HCT116 (cell line): Measurements from ENCODE around the gene STK25. TPM values are rescaled to one million over a fixed set of nuclear protein-coding genes. Genes with fewer than 3 reads are reported as not detected.

Source experiments
- ATAC-seq: fragments of 200-7000 bp; cut with Tn5 transposase; 2 replicates; pipeline ENCODE4 v1.9.1; 2020; ENCODE audit warnings: mild to moderate bottlenecking, moderate library complexity
- BruUV-seq: library from RNA; stranded (reverse); fragments of 400-500 nt; replicated peaks from 2 replicates; lab custom pipeline; 2021; lab: Mats Ljungman, UMichigan
- CTCF ChIA-PET: fragments of 300-600 bp; sonication (Branson Sonifier 250); formaldehyde crosslinking; loops from one replicate; lab custom pipeline; 2021; ENCODE audit warnings: antibody characterized with exemption; lab: Charles Lee
- POLR2A ChIA-PET: fragments of 300-600, 350-600 bp; sonication (Branson Sonifier 250); formaldehyde crosslinking; loops from one replicate; lab custom pipeline; 2021; ENCODE audit warnings: antibody characterized with exemption; lab: Charles Lee
- RAD21 ChIA-PET, 2 experiments: fragments of 300-600 bp; sonication (Branson Sonifier 250); formaldehyde crosslinking; loops; one replicate each; lab custom pipeline; 2023; ENCODE audit warnings: low total read pairs in 2 of 2; ENCODE audit not compliant: uncharacterized antibody in 2 of 2, unreplicated experiment in 2 of 2, low non-redundant PET in 1 of 2; lab: Charles Lee
- DNase-seq: peaks from one replicate; pipeline ENCODE4 v3.0.0-alpha.2; 2010; ENCODE audit warnings: low read depth, low spot score
- H2AFZ ChIP-seq: fragments of 200-600 bp; shearing (Covaris generic), sonication (generic); 2 replicates; pipeline ENCODE4 v1.6.1; 2017; ENCODE audit warnings: low read depth, mixed run types, mixed read lengths, antibody characterized with exemption, low read length; ENCODE audit not compliant: poor library complexity, severe bottlenecking
- H3K27ac ChIP-seq: 2 replicates; pipeline ENCODE4 v1.5.1; 2012; ENCODE audit warnings: low read depth, low read length
- H3K27me3 ChIP-seq: fragments of 200-600 bp; sonication (generic); 2 replicates; pipeline ENCODE4 v1.6.1; 2016; ENCODE audit warnings: mixed run types, low read length, mixed read lengths; ENCODE audit not compliant: insufficient read depth
- H3K36me3 ChIP-seq, 2 experiments: fragments of 200-500 bp in 1 of 2; fragments of 200-600 bp in 1 of 2; sonication (Bioruptor generic) in 1 of 2; sonication (generic) in 1 of 2; 2 replicates each; pipeline versions ENCODE4 v1.5.1 to v1.6.1; 2014 to 2016; ENCODE audit warnings: low read length in 2 of 2, inconsistent platforms in 1 of 2, mixed read lengths in 1 of 2, mixed run types in 1 of 2; ENCODE audit not compliant: insufficient read depth in 2 of 2, control insufficient read depth in 1 of 2
- H3K4me1 ChIP-seq, 2 experiments: fragments of 200-600 bp in 1 of 2; sonication (generic) in 1 of 2; 2 replicates each; pipeline versions ENCODE4 v1.5.1 to v1.6.1; 2012 to 2017; ENCODE audit warnings: low read length in 2 of 2, inconsistent platforms in 1 of 2, mild to moderate bottlenecking in 1 of 2, mixed read lengths in 1 of 2, mixed run types in 1 of 2, moderate library complexity in 1 of 2; ENCODE audit not compliant: insufficient read depth in 2 of 2, control insufficient read depth in 1 of 2
- H3K4me2 ChIP-seq: fragments of 200-600 bp; sonication (generic); 2 replicates; pipeline ENCODE4 v1.6.1; 2017; ENCODE audit warnings: mixed run types, low read length, mixed read lengths
- H3K4me3 ChIP-seq, 2 experiments: fragments of 200-600 bp in 1 of 2; sonication (generic) in 1 of 2; replicated peaks in 1 of 2; 2 replicates each; pipeline ENCODE4 v1.5.1; 2011 to 2016; ENCODE audit warnings: low read length in 2 of 2, control low read depth in 1 of 2, low read depth in 1 of 2, mild to moderate bottlenecking in 1 of 2, mixed read lengths in 1 of 2, mixed run types in 1 of 2
- H3K79me2 ChIP-seq: fragments of 200-600 bp; sonication (generic); 2 replicates; pipeline ENCODE4 v1.6.1; 2017; ENCODE audit warnings: mild to moderate bottlenecking, mixed run types, low read length, moderate library complexity, mixed read lengths; ENCODE audit not compliant: insufficient read depth
- H3K9ac ChIP-seq: fragments of 200-600 bp; sonication (generic); 2 replicates; pipeline ENCODE4 v1.6.1; 2016; ENCODE audit warnings: low read length, mixed read lengths
- H3K9me2 ChIP-seq: fragments of 200-600 bp; sonication (generic), shearing (Covaris generic); 2 replicates; pipeline ENCODE4 v1.6.1; 2017; ENCODE audit warnings: mixed run types, mild to moderate bottlenecking, moderate library complexity; ENCODE audit not compliant: insufficient read depth
- H3K9me3 ChIP-seq, 2 experiments: fragments of 200-500 bp in 1 of 2; fragments of 200-600 bp in 1 of 2; sonication (Bioruptor generic) in 1 of 2; sonication (generic) in 1 of 2; 2 replicates each; pipeline ENCODE4 v1.6.1; 2014 to 2017; ENCODE audit warnings: low read length in 2 of 2, mixed read lengths in 2 of 2, inconsistent platforms in 1 of 2, low read depth in 1 of 2, mild to moderate bottlenecking in 1 of 2, mixed run types in 1 of 2, moderate library complexity in 1 of 2; ENCODE audit not compliant: control insufficient read depth in 1 of 2, insufficient read depth in 1 of 2
- H4K20me1 ChIP-seq: fragments of 200-600 bp; sonication (generic), shearing (Covaris generic); 2 replicates; pipeline ENCODE4 v1.6.1; 2017; ENCODE audit warnings: mixed run types, mild to moderate bottlenecking, moderate library complexity; ENCODE audit not compliant: insufficient read depth
- CBX3 ChIP-seq: IDR thresholded peaks from 2 replicates; pipeline ENCODE4 v1.6.1; 2012; ENCODE audit warnings: low read depth
- CEBPB ChIP-seq: IDR thresholded peaks from 2 replicates; pipeline ENCODE4 v1.6.1; 2012; ENCODE audit warnings: low read depth
- EGR1 ChIP-seq: IDR thresholded peaks from 2 replicates; pipeline ENCODE4 v1.6.1; 2012; ENCODE audit warnings: low read depth
- JUND ChIP-seq: IDR thresholded peaks from 2 replicates; pipeline ENCODE4 v1.6.1; 2012
- POLR2AphosphoS5 ChIP-seq: IDR thresholded peaks from 2 replicates; pipeline ENCODE4 v1.6.1; 2011; ENCODE audit warnings: mild to moderate bottlenecking, low read depth, low read length, moderate library complexity
- RAD21 ChIP-seq: IDR thresholded peaks from 2 replicates; pipeline ENCODE4 v1.6.1; 2012; ENCODE audit warnings: low read depth, mild to moderate bottlenecking
- SIN3A ChIP-seq: IDR thresholded peaks from 2 replicates; pipeline ENCODE4 v1.6.1; 2012; ENCODE audit warnings: low read depth
- SP1 ChIP-seq: IDR thresholded peaks from 2 replicates; pipeline ENCODE4 v1.6.1; 2012; ENCODE audit warnings: low read depth
- SRF ChIP-seq: IDR thresholded peaks from 2 replicates; pipeline ENCODE4 v1.6.1; 2012; ENCODE audit warnings: low read depth
- TCF7L2 ChIP-seq: IDR thresholded peaks from 2 replicates; pipeline ENCODE4 v1.7.0; 2011; ENCODE audit warnings: borderline replicate concordance, inconsistent platforms; ENCODE audit not compliant: insufficient read depth, insufficient read length; ENCODE audit errors: extremely low read depth
- YY1 ChIP-seq: IDR thresholded peaks from 2 replicates; pipeline ENCODE4 v1.6.1; 2011; ENCODE audit warnings: low read length, low read depth, moderate library complexity, mild to moderate bottlenecking; ENCODE audit not compliant: insufficient replicate concordance; ENCODE audit errors: extremely low read depth
- ZBTB33 ChIP-seq: IDR thresholded peaks from 2 replicates; pipeline ENCODE4 v1.6.1; 2011; ENCODE audit warnings: mild to moderate bottlenecking, low read length, moderate library complexity; ENCODE audit not compliant: insufficient replicate concordance; ENCODE audit errors: extremely low read depth
- ZFX ChIP-seq: fragments of 450-650 bp; IDR thresholded peaks from 2 replicates; pipeline ENCODE4 v1.6.1; 2017
- ZNF274 ChIP-seq: fragments of 200-500 bp; sonication (Bioruptor generic); IDR thresholded peaks from 2 replicates; pipeline ENCODE4 v1.6.1; 2014; ENCODE audit warnings: mild to moderate bottlenecking, low read depth, low read length, inconsistent platforms
- intact Hi-C: fragments of 100-400 bp; cut with micrococcal nuclease; formaldehyde crosslinking; loops from 2 replicates; pipeline ENCODE4 v1.10.0; 2022
- total RNA-seq: library from RNA; stranded (reverse); gene quantifications from one replicate; pipeline ENCODE4 v1.2.1, GENCODE V29; 2021; ENCODE audit not compliant: unreplicated experiment

Gene STK25
- total RNA-seq, 1 experiment from 2014 or later, result 160 TPM

- ATAC-seq, result no peak
- POLR2A ChIA-PET, result no interaction called here
- Histone ChIP-seq H3K4me2 (no peak overlapping the region), H3K9me2 (no peaks in the 10 kb centered on the region), H3K36me3 (peaks cover 6 to 16% of the 10 kb centered on the region in 2 experiments; a peak in 2 of 4 replicates), H3K79me2 (peaks cover 48% of the 10 kb centered on the region), H3K4me3 (no peak overlapping the region), H3K27ac (no peak overlapping the region), H4K20me1 (no peaks in the 10 kb centered on the region), H3K9ac (no peak overlapping the region), H3K9me3 (no peaks in the 10 kb centered on the region), H3K4me1 (peaks cover 0 to 4% of the 10 kb centered on the region in 2 experiments; a peak in 1 of 4 replicates), H2AFZ (no peak overlapping the region), H3K27me3 (no peaks in the 10 kb centered on the region)
- CTCF ChIA-PET, result no interaction called here
- BruUV-seq, result no TSS peak
- intact Hi-C loops, result no loop called here
- DNase-seq, result no peak
- no peak for TF ChIP-seq ZFX
- TF ChIP-seq POLR2AphosphoS5, result no peak
- no peak for TF ChIP-seq TCF7L2
- no peak for TF ChIP-seq ZNF274
- TF ChIP-seq SRF, result no peak
- no peak for TF ChIP-seq YY1
- no peak for TF ChIP-seq JUND
- TF ChIP-seq CEBPB, result no peak
- TF ChIP-seq EGR1, result no peak
- TF ChIP-seq SP1, result no peak
- TF ChIP-seq SIN3A, result no peak
- no peak for TF ChIP-seq RAD21
- no peak for TF ChIP-seq ZBTB33
- no peak for TF ChIP-seq CBX3
- RAD21 ChIA-PET, result no interaction called here
These were observed 7.3 kb downstream of the STK25 start for GRCh38 chr2:241501099-241501541.
